NCI-H2227 treated with DMSO at 0.1 percent for 48 hours (cell line): ENCODE results near the gene TEX2.
"Not testable (repeated sequence)": the region's sequence is repeated elsewhere in the genome, so short reads cannot be mapped to it uniquely, and the experiment has no call there.

ENCODE experiments used
- DNase-seq: peaks from one replicate; lab custom pipeline; 2025; lab: John Stamatoyannopoulos, UW

TEX2 gene

GRCh38 chr17:64236827-64237403 lies 26.1 kb downstream of the TEX2 start:
- no peak for DNase-seq

- DNase-seq: no peak
Measured at GRCh38 chr17:64234961-64235360, 28.1 kb downstream of the TEX2 start.

- DNase-seq: no peak
Measured at GRCh38 chr17:64232466-64233262, 30.4 kb downstream of the TEX2 start.

GRCh38 chr17:64231567-64232141 lies 31.4 kb downstream of the TEX2 start:
- DNase-seq: no peak

GRCh38 chr17:64230791-64231408 lies 32.2 kb downstream of the TEX2 start:
- no peak for DNase-seq

GRCh38 chr17:64229815-64230728 lies 33.0 kb downstream of the TEX2 start:
- no peak for DNase-seq

GRCh38 chr17:64226132-64226531 lies 36.9 kb downstream of the TEX2 start:
- no peak for DNase-seq

- DNase-seq: no peak
Measured at GRCh38 chr17:64225410-64225809, 37.6 kb downstream of the TEX2 start.

- no peak for DNase-seq
Measured at GRCh38 chr17:64223931-64224629, 39.0 kb downstream of the TEX2 start.

- DNase-seq: no peak
Measured at GRCh38 chr17:64223283-64223682, 39.8 kb downstream of the TEX2 start.

- no peak for DNase-seq
Measured at GRCh38 chr17:64221679-64222078, 41.4 kb downstream of the TEX2 start.

GRCh38 chr17:64220604-64221003 lies 42.5 kb downstream of the TEX2 start:
- DNase-seq: not testable (repeated sequence)

- DNase-seq: no peak
Measured at GRCh38 chr17:64219571-64219970, 43.5 kb downstream of the TEX2 start.

- DNase-seq: no peak
Measured at GRCh38 chr17:64218066-64218465, 45.0 kb downstream of the TEX2 start.

GRCh38 chr17:64217249-64217691 lies 45.8 kb downstream of the TEX2 start:
- DNase-seq: peak; percentile 69

GRCh38 chr17:64216338-64217248 lies 46.5 kb downstream of the TEX2 start:
- DNase-seq: no peak

GRCh38 chr17:64216000-64216337 lies 47.1 kb downstream of the TEX2 start:
- DNase-seq: no peak

GRCh38 chr17:64214950-64215349 lies 48.1 kb downstream of the TEX2 start:
- DNase-seq: no peak

- DNase-seq: peak; percentile 87
Measured at GRCh38 chr17:64213995-64214811, 48.9 kb downstream of the TEX2 start.
